ENCODE results near the gene PRICKLE2.

Gene PRICKLE2

DNA sequence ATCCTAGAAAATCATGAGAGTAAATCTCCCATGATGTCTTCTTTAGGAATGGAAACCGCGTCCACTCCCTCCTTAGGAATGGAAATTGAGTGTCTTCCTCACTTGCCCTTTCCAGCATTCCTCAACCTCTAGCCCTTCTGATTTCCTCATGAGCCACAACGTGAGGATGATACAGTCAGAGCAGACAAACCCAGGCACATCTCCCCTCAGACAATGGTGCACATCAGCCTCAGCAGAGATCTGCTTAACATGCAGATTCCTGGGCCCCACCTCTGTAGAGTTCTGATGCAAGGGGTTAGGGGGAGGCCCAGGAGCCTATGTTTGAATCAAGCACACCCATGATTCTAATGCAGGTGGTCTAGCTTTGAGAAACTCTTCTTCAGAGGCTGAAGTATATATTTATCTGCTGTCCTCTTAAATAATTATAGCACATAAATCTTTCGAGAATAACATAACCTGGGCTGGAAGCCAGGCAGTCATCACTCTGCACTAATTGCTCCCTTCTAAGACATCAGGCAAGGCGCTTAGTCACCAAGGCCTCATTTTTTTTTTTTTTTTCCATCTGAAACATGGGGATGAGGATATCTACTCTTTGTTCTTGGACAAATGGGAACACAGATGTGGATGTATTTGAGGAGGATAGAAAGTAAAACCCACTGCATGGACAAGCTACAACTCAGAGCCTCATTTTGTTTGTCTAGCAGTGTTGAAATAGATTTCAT is 81.7 kb downstream of the PRICKLE2 start:
- TF ChIP-seq, protein P1, sequence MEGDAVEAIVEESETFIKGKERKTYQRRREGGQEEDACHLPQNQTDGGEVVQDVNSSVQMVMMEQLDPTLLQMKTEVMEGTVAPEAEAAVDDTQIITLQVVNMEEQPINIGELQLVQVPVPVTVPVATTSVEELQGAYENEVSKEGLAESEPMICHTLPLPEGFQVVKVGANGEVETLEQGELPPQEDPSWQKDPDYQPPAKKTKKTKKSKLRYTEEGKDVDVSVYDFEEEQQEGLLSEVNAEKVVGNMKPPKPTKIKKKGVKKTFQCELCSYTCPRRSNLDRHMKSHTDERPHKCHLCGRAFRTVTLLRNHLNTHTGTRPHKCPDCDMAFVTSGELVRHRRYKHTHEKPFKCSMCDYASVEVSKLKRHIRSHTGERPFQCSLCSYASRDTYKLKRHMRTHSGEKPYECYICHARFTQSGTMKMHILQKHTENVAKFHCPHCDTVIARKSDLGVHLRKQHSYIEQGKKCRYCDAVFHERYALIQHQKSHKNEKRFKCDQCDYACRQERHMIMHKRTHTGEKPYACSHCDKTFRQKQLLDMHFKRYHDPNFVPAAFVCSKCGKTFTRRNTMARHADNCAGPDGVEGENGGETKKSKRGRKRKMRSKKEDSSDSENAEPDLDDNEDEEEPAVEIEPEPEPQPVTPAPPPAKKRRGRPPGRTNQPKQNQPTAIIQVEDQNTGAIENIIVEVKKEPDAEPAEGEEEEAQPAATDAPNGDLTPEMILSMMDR (IDR thresholded peaks at IDR 0.05; ENCODE audit: borderline replicate concordance, control extremely low read depth, extremely low read depth, insufficient read depth, missing control alignments): no peak
- in situ Hi-C loops (cut with MboI; ENCODE audit: low sequenced_read_pairs, unreplicated experiment): no loop called here
- no peak for DNase-seq (ENCODE audit: low spot score)

DNA sequence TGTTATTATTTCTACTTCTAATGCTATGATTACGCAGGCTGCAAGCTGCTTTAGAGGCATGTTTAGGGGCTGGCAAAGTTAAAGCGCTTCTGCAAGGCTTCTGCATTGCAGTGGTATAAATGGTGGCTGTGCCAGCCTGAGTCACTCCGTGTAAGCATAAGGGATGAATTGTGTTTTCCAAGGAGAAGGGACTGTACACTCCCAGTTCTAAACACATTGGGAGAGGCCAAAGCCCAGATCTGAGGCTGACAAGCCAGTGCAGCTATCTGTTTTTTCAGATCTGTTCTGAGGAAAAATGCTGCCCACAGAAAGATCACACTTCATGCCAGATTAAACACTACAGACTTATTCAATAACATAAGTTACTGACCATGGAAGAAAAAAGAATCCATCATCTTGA is 83.8 kb downstream of the PRICKLE2 start:
- no peak for DNase-seq (ENCODE audit: low spot score)

DNA sequence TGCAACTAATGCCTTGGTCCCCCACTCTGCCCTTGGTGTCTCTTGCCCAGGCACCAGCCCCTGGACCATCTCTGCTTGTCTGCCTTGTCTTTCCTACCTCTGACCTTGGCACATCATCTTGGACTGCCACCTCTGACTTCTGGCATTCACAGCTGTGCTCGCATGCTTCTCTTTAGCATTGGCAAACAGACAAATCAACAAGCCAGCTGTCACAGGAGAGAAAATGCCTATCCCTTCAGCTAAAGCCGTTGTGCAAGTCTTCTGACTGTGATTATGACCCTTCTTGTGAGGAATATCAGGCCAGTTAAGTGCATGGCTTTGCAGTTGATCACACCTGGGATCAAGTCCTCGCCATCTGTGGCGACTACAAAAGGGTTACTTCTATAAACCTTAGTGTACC is 84.6 kb downstream of the PRICKLE2 start:
- in situ Hi-C loops (cut with MboI; ENCODE audit: low sequenced_read_pairs, unreplicated experiment): no loop called here
- TF ChIP-seq, protein P1 (IDR thresholded peaks at IDR 0.05; ENCODE audit: borderline replicate concordance, control extremely low read depth, extremely low read depth, insufficient read depth, missing control alignments): no peak
- DNase-seq (ENCODE audit: low spot score): no peak

More for the DNA sequence above, 83.8 kb downstream of the PRICKLE2 start:
- in situ Hi-C loops (cut with MboI; ENCODE audit: low sequenced_read_pairs, unreplicated experiment): no loop called here
- TF ChIP-seq, protein P1 (IDR thresholded peaks at IDR 0.05; ENCODE audit: borderline replicate concordance, control extremely low read depth, extremely low read depth, insufficient read depth, missing control alignments): no peak

DNA sequence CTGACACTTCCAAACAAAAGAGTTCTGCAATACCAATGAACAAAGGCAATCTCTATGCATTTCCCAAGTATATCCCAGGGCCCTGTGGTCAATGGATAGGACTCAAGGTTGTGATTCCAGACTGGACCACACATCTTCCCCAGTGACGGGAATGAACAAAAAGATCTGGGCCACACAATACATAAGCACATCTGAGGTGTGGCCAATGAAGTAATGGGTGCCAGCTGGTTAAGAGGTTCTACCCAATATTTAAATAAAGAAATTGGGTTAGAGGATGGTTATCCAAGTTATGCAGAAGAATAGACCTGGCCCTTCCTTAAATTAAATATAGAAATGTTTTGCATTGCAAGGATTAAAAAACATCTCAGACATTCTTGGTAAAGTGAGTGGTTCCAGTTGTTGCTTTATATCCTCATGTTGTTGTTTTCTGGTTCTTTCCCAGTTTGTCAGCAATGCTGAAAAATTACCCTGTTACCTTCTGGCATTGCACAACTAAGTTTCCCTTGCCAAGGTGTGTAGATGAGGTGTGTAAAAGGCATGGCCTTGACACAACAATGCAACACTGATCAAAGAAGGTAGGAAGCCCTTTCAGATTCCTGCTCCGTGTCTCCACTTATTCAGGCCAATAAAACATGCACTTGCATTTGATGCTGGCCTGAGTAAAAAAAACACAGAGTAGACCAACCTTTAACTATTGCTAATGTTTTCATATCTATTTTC is 86.5 kb downstream of the PRICKLE2 start:
- TF ChIP-seq, protein P1 (IDR thresholded peaks at IDR 0.05; ENCODE audit: borderline replicate concordance, control extremely low read depth, extremely low read depth, insufficient read depth, missing control alignments): no peak
- in situ Hi-C loops (cut with MboI; ENCODE audit: low sequenced_read_pairs, unreplicated experiment): no loop called here
- no peak for DNase-seq (ENCODE audit: low spot score)

DNA sequence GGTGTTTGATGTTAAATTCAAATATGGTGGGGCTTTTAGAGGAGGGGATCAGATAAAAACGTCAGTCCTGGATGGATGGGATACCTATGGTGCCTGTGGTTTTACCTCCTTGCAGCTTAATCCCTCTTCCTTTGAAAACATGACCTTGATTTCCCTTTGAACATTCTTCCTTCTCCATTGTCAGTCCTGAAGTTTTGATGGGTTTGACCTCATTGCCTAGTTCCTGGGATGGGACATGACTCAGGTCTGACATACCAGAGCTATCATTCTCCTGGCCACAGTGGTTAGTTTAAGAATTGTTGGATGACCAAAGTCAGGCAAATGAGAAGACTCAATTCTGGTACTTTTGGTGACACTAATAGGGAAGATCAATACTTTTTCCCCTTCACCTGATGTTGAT is 87.2 kb downstream of the PRICKLE2 start:
- TF ChIP-seq, protein P1 (IDR thresholded peaks at IDR 0.05; ENCODE audit: borderline replicate concordance, control extremely low read depth, extremely low read depth, insufficient read depth, missing control alignments): no peak
- no peak for DNase-seq (ENCODE audit: low spot score)
- in situ Hi-C loops (cut with MboI; ENCODE audit: low sequenced_read_pairs, unreplicated experiment): no loop called here

DNA sequence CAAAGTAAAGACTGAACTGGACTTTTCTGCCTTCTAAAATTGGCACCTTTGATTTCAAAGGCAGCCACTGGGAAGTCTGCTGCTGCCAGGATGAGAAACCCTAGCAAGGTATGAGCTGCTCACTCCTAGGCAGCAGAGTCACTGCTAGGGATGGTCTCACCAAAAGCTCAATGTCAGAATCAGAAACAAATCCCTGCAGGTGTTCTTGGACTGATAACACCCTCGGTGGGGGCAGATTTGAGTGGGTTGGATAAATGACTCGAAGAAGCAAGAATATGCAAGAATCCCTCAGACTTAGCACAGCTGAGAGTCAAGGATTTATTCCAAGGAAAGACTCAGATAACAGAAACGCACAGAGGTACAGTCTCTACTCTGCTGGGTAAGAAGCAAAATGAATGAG is 90.4 kb downstream of the PRICKLE2 start:
- in situ Hi-C loops (cut with MboI; ENCODE audit: low sequenced_read_pairs, unreplicated experiment): no loop called here
- TF ChIP-seq, protein P1 (IDR thresholded peaks at IDR 0.05; ENCODE audit: borderline replicate concordance, control extremely low read depth, extremely low read depth, insufficient read depth, missing control alignments): no peak
- no peak for DNase-seq (ENCODE audit: low spot score)

Data from GM13976 (cell line).